ENCODE results near the gene GLIPR1. TPM values are rescaled to one million over a fixed set of nuclear protein-coding genes. Genes with fewer than 3 reads are reported as not detected.

The GLIPR1 gene
- polyA plus RNA-seq, 1 of the 3 experiments (the other 2 are of a cell fraction), result 75.6 TPM

DNA sequence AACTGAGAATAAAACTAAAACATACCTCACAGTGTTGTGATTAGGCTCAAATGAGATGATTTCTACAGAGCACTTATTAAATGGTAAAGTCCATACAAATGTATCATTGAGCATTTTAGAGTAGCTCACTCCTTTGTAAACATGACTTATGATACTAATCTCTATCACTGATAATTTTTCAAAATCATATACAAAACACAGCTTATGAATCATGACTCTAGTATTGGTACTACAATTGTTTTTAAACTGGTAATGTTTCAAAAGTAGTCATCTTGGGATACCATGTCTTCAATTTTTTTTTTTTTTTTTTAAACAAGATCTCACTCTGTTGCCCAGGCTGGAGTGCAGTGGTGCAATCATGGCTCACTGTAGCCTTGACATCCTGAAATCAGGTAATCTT is 70.9 kb downstream of the GLIPR1 start:
- ChIA-PET CTCF (interaction anchor here (1.2 to 1.5 kb wide), 2 partner anchors 9 to 16 kb away, joined by 3 to 4 read pairs; no protein-coding TSS in a partner anchor), POLR2A (no interaction called here)
- no peak for DNase-seq
- Histone ChIP-seq H2AFZ (ENCODE audit: low read depth) (no peak overlapping the region), H3K9me3 (no peaks in the 10 kb centered on the region), H3K36me3 (replicated peaks in 1 of 2; ENCODE audit: control insufficient read depth in 1 of 2, insufficient read depth in 2 of 2, low read length in 1 of 2) (no peaks in the 10 kb centered on the region), H3K4me2 (no peak overlapping the region), H3F3A (replicated peaks; ENCODE audit: insufficient read depth) (no peaks in the 10 kb centered on the region), H3K9me2 (no peaks in the 10 kb centered on the region), H3K9ac (no peak overlapping the region), H3K4me3 (ENCODE audit: low read depth in 2 of 2, low read length in 1 of 2) (no peak overlapping the region), H3K79me2 (ENCODE audit: insufficient read depth) (no peaks in the 10 kb centered on the region), H3K27ac (ENCODE audit: low read depth in 2 of 2, low read length in 1 of 2) (no peak overlapping the region), H3K27me3 (ENCODE audit: insufficient read depth) (no peaks in the 10 kb centered on the region), H3K4me1 (ENCODE audit: control insufficient read depth in 1 of 2, insufficient read depth in 2 of 2, low read depth in 1 of 2, low read length in 1 of 2) (peaks cover 0 to 16% of the 10 kb centered on the region in 2 experiments; a peak in 2 of 4 replicates), H4K20me1 (ENCODE audit: insufficient read depth) (no peaks in the 10 kb centered on the region)
- TF ChIP-seq RFX5 (IDR thresholded peaks at IDR 0.05; ENCODE audit: low read length) (no peak), CTCF (IDR thresholded peaks at IDR 0.05) (no peak), NRF1 (IDR thresholded peaks at IDR 0.05; ENCODE audit: low read depth, low read length) (no peak), FOSL2 (IDR thresholded peaks at IDR 0.05; ENCODE audit: borderline replicate concordance, low read depth) (no peak)

- DNase-seq, result no peak
- no peak for TF ChIP-seq CHD2 (IDR thresholded peaks at IDR 0.05; ENCODE audit: low read length, partially characterized antibody)
- no peak for TF ChIP-seq MAX (IDR thresholded peaks at IDR 0.05; ENCODE audit: low read depth)
- no peak for TF ChIP-seq RFX5 (IDR thresholded peaks at IDR 0.05; ENCODE audit: low read length)
- TF ChIP-seq IRF3 (IDR thresholded peaks at IDR 0.05; ENCODE audit: low read depth, low read length), result no peak
- 0 out of 2 replicates have a peak, but pooled peaks have one; percentile 9 for TF ChIP-seq FOSL2 (IDR thresholded peaks at IDR 0.05; ENCODE audit: borderline replicate concordance, low read depth)
- TF ChIP-seq FOXJ3 (CRISPR knock-in tag; IDR thresholded peaks at IDR 0.05), result no peak
- TF ChIP-seq MXI1 (IDR thresholded peaks at IDR 0.05; ENCODE audit: low read depth, low read length), result no peak
- TF ChIP-seq ZBTB33 (IDR thresholded peaks at IDR 0.05; ENCODE audit: borderline replicate concordance, low read depth), result no peak
- no peak for TF ChIP-seq FOXM1 (IDR thresholded peaks at IDR 0.05; ENCODE audit: low read depth)
- POLR2A ChIA-PET, result no interaction called here
- no peak overlapping the region for H2AFZ ChIP-seq (ENCODE audit: low read depth)
- H3K9ac ChIP-seq, result no peak overlapping the region
- no peaks in the 10 kb centered on the region for H3K36me3 ChIP-seq (replicated peaks in 1 of 2; ENCODE audit: control insufficient read depth in 1 of 2, insufficient read depth in 2 of 2, low read length in 1 of 2)
- no peaks in the 10 kb centered on the region for H3K79me2 ChIP-seq (ENCODE audit: insufficient read depth)
- no peaks in the 10 kb centered on the region for H3K9me3 ChIP-seq
- peak overlapping the region; percentile 19 to 73; a peak in 2 of 4 replicates for H3K27ac ChIP-seq (ENCODE audit: low read depth in 2 of 2, low read length in 1 of 2)
- H3K4me2 ChIP-seq, result 0 out of 2 replicates have a peak overlapping the region, but pooled peaks have one; percentile 25
- WGBS (ENCODE audit: low lambda C conversion rate), result 100% methylated on average over 1 of the region's 1 CpG
- no peaks in the 10 kb centered on the region for H3K9me2 ChIP-seq
- CTCF ChIA-PET, result interaction anchor here (1.0 to 1.5 kb wide), 5 partner anchors 8 to 356 kb away, joined by 3 to 5 read pairs (median 3); no protein-coding TSS in a partner anchor
- H3K4me1 ChIP-seq (ENCODE audit: control insufficient read depth in 1 of 2, insufficient read depth in 2 of 2, low read depth in 1 of 2, low read length in 1 of 2), result peaks cover 0 to 16% of the 10 kb centered on the region in 2 experiments; a peak in 2 of 4 replicates
- H3F3A ChIP-seq (replicated peaks; ENCODE audit: insufficient read depth), result no peaks in the 10 kb centered on the region
- no peaks in the 10 kb centered on the region for H3K27me3 ChIP-seq (ENCODE audit: insufficient read depth)
- no peak overlapping the region for H3K4me3 ChIP-seq (ENCODE audit: low read depth in 2 of 2, low read length in 1 of 2)
- no peaks in the 10 kb centered on the region for H4K20me1 ChIP-seq (ENCODE audit: insufficient read depth)
These were observed 72.8 kb downstream of the GLIPR1 start for GRCh38 chr12:75553398-75553797.

Other genes with a start within 250 kb of the GLIPR1 start
- gene CAPS2, start 150.4 kb upstream of the GLIPR1 start, polyA plus RNA-seq (2012; rRNA removed), result 5.7 TPM in 2 replicates
- not detected in 2 replicates for gene GLIPR1L1, start 146.1 kb upstream of the GLIPR1 start, polyA plus RNA-seq (2012; rRNA removed)
- 0.13 and 0.24 TPM in 2 replicates for gene GLIPR1L2, start 89.7 kb upstream of the GLIPR1 start, polyA plus RNA-seq (2012; rRNA removed)
- 13.8 and 16.1 TPM in 2 replicates for gene KRR1, start 30.9 kb downstream of the GLIPR1 start, polyA plus RNA-seq (2012; rRNA removed)

Measured in SK-N-SH (cell line).